ENCODE data around the gene EPX.
A peak's percentile ranks its signal among the peaks of the same experiment; 100 is the strongest.

EPX gene

GRCh38 chr17:58227733-58228132 lies 35.2 kb downstream of the EPX start:
- DNase-seq (ENCODE audit: low read depth) = no peak

DNA sequence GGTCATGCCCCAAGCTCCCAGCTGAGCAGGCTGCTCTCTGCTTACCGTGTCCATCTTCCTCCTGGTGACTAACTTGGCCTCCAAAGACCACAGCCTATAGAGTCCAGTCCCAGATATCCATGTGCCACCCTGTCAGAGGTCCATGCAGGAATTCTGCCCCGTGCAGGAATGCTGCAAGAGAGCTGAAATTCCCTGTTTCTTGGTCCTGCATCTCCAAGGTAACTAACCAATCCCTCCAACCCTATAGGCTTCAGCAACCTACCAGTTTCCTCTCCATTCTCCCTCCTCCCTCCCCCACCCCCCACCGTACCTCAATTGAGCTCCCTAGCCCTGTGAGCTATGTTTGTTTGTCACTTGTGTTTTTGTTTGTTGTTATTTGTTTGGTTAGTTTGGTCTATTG lies 36.2 kb downstream of the EPX start:
- no peak for DNase-seq (ENCODE audit: low read depth)

- no peak for DNase-seq (ENCODE audit: low read depth)
These were observed 36.9 kb downstream of the EPX start for GRCh38 chr17:58229384-58229783.

DNA sequence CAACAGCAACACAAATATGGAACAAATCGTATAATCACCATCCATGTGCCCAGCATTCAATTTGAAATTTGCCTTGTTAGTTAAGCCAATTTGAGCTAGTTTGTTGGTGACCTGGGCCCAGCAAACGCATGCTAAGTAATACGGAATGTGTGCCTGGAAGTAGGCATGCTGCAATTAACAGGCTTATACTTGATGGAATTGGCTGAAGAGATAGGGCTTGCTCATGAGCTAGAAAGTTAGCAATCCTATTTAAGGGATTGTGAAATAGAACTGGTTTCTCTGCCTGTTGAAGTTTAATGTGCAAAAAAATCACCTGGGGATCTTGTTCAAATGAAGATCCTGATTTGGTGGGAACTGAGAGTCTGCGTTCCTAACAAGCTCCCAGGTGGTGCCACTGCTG lies 37.4 kb downstream of the EPX start:
- DNase-seq (ENCODE audit: low read depth) = no peak

DNA sequence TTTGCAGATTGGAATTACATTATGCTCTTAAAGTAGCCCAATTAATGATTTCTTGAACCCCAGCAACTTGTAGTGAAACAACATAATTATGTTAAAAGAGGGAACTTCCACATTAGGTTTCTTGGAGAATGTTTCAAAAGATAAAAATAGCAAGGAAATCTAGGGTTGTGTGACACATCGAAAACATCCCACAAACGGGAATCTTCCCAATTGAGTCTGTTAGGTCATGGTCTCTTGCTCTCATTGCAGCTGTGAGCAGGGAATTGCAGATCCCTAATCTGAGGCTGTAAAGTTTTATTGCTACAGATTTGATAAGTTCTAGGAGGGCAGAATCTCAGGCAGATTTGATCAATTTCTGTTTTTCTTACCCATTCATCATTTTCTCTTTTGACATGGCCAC lies 39.1 kb downstream of the EPX start:
- peak; percentile 31 for DNase-seq (ENCODE audit: low read depth)

DNA sequence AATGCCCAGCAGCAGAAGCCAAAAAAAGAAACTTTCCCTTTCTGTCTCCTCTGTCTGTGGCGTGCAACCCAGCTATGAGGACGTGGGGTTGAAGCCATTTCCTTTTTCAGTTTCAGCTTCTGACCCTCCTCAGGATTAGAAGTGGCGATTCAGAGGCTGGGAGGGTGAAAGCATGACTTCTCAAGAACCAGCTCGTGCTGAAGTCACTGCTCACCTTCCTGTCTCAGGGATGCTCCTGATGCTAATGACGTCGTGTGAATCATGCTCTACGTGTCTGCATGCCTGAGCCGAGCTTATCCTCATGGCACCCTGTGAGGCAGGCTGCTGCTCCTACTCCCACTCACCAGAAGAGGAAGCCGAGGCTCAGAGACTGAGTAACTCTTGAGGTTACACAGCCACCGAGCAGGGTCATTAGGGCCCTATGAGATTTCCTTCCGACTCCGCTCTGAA lies 40.2 kb downstream of the EPX start:
- DNase-seq (ENCODE audit: low read depth) = peak; percentile 95

DNA sequence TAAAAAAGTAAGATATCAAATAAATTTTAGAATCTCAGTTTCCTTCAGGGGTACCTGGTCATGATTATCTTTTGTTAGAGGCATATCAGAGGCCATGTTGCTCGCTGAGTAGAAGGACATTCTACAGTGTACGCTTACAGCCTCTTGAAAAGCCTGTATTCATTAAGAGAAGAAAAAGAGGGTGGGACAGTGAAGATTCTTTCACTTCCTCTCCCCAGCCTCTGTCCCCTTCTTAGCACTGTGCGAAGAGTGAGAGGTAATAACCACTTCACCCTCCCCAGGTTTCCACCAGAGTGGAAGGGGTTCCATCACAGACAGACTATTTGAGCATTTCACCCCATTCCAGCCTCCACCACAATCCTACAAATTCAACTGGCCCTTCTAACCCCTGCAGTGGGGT lies 41.0 kb downstream of the EPX start:
- no peak for DNase-seq (ENCODE audit: low read depth)

GRCh38 chr17:58234512-58234911 lies 42.0 kb downstream of the EPX start:
- DNase-seq (ENCODE audit: low read depth) = no peak

- DNase-seq (ENCODE audit: low read depth) = no peak
These were observed 43.3 kb downstream of the EPX start for GRCh38 chr17:58235821-58236220.

DNA sequence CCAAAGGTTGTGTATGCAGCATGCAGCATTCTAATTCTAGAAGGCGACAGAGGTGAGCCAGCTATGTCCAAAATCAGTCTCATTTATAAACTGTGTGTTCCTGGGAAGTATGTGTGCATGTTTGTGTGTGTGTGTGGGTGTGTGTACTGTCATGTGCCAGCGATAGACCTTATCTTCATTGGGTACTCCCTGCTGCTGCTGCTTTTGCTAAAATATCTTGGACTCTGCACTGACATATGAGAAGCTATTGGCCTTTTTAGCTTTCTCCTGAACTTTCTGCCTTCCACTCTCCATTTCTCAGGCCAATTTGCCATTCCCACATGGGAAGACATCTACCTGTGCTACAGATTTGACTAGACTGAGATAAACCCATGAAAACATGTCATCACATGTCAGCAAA lies 43.9 kb downstream of the EPX start:
- DNase-seq (ENCODE audit: low read depth) = no peak

- DNase-seq (ENCODE audit: low read depth) = no peak
These were observed 45.7 kb downstream of the EPX start, which contains the start of gene LPO for GRCh38 chr17:58238147-58238634. Gene LPO (plus strand): TSS chr17:58238584. CDS start chr17:58242980, 4,396 bp downstream.

DNA sequence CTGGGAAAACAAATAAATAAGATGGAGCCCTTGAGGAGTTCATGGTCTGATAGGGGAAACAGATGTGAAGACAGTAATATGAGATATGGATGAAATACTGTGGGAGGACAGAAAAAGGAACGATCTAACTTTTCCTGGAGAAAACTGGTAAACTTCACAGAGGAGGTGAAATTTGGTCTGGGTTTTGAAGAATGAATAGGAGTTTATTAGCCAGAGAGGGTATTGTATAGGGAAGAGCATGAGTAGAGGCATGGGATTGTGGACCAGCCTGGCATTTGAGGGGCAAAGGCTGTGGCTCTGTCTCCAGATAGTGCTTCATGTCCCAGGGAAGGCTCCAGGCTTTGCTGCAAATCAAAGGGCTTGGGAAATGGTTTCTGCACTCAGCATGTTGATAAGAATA lies 47.5 kb downstream of the EPX start:
- DNase-seq (ENCODE audit: low read depth) = no peak

DNA sequence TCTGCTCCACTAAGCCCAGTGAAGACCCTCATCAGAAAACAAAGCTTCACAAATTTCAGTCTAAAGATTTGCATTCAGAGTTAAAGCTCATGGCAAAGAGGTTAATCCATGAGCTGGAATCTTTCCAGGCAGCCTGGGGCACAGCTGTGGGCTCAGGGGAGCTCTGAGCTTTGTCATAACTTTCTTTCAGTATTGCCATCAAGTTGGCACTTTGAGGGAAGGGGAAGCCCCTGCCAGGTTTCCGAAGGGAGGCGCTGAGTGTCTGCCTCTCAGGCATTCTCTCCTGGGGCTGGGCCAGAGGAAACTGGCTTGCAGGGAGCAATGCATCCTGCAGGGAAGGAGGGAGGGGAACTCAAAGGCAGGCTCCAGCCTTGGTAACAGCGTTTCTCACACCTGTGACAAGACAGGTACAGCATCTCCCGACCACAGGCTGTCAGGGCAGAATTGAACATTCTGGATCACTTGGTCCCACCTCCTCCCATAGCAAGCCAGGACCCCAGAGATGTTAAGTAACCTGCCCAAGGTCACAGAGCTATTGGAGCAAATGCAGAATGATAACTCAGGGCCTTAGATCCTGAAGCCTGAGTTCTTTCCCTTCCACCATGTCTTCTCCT lies 49.8 kb downstream of the EPX start:
- DNase-seq (ENCODE audit: low read depth) = no peak

GRCh38 chr17:58244963-58245362 lies 52.4 kb downstream of the EPX start:
- no peak for DNase-seq (ENCODE audit: low read depth)

GRCh38 chr17:58245428-58246103 lies 53.0 kb downstream of the EPX start:
- DNase-seq (ENCODE audit: low read depth) = peak; percentile 11

- DNase-seq (ENCODE audit: low read depth) = no peak
These were observed 53.7 kb downstream of the EPX start for GRCh38 chr17:58246104-58246740.

DNA sequence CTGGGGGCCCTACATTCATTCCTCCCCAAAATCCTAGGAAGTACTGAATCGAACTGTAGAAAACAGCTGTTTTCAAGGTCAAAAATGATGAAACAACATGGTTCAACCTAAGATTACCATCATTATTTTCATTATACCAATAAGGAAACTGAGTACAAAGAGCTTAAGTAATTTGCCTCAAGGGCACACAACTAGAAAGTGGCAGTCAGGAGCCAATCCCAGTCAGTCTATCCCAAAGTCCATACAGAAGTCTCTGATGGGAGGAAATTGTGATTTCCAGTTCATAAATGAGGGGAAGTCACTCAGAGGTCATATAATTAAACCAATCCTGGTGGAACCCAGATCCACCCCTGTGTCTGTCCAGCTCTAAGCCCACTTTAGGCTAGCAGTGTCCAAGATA lies 54.3 kb downstream of the EPX start:
- no peak for DNase-seq (ENCODE audit: low read depth)

DNA sequence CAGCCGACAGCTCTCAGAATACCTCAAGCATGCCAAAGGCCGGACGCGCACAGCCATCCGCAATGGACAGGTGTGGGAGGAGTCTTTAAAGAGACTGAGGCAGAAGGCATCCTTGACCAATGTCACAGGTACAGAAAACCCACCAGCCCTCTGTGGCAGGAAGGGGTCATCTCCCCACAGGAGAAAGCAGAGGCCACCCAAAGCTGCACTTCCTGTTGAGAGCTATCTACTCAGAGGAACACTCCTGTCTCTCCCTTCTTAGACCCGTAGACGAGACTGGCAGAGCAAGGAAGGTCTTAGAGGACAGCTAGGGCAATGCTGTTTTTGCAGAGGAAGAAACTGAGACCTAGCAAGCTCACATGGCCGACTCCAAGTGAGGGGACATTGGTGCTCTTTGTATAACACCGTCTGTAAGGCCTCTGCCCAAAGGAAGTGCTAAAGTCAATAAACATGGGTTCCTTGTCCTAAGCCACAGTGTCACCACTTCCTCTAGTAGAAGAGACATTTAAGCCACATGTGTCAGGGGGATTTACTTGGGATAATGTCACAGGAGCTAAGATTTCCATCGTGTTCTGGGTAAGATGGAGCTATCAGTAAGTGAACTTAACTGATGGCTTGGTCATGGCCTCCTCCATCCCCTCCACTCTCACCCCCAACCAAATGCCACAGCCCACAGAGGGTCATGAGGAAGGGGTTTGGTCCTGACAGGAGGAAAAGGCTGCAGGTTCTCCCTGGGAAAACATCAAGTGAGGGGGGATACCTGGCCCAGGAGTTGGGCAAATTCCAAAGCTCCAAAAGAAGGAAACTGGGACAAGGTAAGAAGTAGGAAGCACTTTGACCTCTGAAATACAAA lies 55.2 kb downstream of the EPX start:
- no peak for DNase-seq (ENCODE audit: low read depth)

GRCh38 chr17:58248955-58249269 lies 56.4 kb downstream of the EPX start:
- no peak for DNase-seq (ENCODE audit: low read depth)

DNA sequence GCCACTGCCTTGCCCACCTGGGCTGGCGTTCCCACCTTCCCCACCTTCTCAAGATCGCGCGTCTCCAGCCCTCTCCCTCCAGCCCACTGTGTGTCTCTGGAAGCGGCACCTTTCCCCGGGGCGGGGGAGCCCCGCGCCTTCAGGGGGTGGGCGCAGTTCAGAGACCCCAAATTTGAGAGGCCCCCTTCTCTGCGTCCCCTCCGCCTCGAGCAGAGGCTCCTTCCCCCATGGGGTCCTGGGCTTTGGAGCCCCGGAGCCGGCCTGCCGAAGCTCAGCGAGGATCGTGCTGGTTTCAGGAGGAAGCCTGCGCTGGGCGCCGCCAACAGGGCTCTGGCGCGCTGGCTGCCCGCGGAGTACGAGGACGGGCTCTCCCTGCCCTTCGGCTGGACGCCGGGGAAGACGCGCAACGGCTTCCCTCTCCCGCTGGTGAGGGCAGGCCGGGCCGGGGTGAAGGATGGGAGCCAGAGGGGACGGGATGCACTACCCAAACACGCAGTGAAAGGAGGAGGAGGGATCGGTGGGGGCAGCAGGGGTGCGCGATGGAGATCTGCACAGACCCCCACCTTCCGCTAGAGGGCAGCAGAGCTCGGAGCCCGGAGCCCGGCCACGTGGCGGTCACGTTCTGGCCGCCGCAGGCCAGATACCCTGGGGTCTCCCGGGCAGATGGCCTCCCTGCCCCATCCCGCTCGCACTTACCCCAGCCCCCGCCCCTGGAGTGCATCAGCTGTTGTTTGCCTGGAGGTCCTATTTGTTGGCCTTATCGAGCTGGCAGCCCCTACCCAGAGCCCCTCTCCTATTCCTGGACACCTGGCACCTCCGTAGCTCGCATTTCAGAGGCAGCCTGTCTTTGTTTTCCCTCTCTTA lies 57.0 kb downstream of the EPX start:
- peak; percentile 60 for DNase-seq (ENCODE audit: low read depth)

- no peak for DNase-seq (ENCODE audit: low read depth)
These were observed 58.0 kb downstream of the EPX start for GRCh38 chr17:58250344-58251011.
